NCI-H2227 (cell line): ENCODE data around the gene PNKD.
"Not testable (repeated sequence)": the region's sequence is repeated elsewhere in the genome, so short reads cannot be mapped to it uniquely, and the experiment has no call there.

Source experiments
- DNase-seq: peaks from one replicate; lab custom pipeline; 2025; ENCODE audit not compliant: unreplicated experiment; lab: John Stamatoyannopoulos, UW

PNKD gene

DNA sequence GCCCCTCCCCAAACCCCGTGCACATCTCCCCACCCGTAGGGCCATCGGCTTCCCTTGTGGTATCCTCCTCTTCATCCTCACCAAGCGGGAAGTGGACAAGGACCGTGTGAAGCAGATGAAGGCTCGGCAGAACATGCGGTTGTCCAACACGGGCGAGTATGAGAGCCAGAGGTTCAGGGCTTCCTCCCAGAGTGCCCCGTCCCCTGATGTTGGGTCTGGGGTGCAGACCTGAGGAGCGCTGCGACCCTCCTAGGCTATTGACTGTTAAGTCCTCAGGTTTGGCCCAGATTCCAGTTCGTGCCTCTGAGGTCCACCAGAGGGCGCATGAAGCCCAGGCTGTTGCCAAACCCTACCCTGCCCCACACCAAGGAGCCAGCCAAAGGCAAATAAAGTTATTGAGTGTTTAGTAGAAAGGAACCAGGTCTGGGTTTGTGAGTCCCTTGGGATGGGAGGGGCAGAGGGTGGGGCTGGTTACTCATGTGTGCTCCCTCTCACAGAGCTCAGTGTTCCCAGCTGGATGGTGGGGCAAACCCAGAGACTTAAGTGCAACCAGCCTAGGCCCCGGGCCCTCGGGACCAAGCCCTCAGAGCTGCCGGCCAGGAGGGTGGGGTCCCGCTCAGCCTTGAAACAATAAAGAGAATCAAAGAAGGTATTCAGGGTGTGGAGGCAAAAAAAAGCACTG, 2.4 kb downstream of the PNKD start:
- peak; percentile 85 for DNase-seq

DNA sequence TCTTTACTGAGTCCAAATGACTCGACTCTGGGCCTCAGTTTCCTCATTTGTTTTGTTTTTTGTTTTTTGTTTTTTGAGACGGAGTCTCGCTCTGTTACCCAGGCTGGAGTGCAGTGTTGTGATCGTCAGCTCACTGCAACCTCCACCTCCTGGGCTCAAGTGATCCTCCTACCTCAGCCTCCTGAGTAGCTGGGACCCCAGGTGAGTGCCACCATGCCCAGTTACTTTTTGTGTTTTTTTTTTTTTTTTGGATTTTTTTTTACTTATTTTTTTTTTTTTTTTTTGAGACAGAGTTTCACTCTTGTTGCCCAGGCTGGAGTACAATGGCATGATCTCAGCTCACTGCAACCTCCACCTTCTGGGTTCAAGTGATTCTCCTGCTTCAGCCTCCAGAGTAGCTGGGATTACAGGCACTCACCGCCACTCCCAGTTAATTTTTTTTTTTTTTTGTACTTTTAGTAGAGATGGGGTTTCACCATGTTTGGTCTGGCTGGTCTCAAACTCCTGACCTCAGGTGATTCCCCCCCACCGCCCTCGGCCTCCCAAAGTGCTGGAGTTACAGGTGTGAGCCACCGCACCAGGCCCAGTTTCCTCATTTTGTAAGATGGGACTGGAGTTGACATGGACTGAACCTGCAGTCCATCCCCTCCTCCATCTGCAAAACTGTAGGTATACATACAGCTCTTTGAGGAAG, 3.0 kb downstream of the PNKD start:
- DNase-seq, result not testable (repeated sequence)

DNA sequence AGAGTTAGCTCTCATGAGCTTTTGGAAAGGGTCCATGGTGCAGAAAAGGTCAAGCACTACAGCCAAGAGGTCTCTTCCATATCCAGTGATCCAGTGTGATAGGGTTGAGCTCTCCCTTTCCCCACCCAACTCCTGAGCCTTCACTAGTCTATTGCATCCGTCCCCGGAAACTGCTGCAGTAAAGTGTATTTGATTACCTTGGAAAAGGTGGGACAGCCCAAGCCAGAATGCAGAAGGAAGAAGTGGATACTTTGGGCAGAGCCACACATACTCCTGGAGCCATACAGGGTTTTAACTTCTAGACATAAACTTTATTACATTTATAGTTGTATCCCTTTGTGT, 3.6 kb downstream of the PNKD start:
- DNase-seq, result no peak

DNA sequence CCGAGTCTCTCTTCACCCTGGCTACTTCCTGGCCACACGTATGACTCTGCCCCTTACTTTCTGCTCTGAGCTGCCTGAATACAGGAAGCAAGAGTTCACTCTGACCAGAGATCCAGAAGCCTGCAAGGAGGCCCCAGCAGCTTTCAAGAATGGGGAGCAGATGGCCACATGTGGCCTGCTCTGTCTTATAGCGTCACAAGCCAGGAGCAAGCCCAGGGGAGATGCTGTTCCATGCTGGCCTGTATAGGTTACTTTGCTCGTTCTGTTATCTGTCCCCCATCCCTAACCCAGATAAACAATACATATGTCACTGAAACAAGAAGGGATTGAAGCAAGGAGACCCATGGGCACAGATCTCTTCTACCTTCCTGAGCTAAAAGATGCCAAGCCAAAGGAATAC, 4.3 kb downstream of the PNKD start:
- DNase-seq, result no peak

DNA sequence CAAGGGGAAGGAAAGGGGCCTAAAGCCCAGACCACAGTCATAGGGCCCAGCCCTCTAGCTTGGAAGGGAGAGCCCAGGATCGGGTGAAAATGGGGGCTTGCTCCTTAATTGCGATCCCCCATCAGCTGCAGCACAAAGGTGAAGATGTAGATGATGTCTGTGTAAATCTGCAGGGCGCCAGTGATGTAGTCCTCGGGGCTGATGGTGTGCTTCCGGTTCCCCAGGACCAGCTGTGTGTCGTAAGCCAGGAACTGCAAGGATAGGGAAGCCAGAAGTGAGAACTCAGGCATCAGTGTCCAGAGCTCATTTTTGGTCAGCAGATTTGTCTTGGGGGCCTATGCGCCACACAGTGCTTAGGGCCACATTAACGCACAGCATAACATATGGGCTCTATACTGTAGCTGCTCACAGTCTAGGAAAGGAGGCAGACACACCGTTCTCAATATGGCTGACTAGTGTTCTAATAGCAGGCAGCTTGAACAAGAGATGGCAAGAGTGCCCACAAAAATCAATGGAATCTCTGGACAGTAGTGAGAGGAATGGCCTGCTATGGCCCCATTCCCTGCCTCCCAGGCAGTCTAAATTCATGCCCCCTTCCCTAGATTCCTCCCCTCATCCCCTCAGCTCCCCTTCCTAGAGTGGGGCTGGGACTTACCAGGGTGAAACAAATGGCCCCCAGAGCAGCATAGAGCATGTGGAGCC, 5.2 kb downstream of the PNKD start:
- no peak for DNase-seq

DNA sequence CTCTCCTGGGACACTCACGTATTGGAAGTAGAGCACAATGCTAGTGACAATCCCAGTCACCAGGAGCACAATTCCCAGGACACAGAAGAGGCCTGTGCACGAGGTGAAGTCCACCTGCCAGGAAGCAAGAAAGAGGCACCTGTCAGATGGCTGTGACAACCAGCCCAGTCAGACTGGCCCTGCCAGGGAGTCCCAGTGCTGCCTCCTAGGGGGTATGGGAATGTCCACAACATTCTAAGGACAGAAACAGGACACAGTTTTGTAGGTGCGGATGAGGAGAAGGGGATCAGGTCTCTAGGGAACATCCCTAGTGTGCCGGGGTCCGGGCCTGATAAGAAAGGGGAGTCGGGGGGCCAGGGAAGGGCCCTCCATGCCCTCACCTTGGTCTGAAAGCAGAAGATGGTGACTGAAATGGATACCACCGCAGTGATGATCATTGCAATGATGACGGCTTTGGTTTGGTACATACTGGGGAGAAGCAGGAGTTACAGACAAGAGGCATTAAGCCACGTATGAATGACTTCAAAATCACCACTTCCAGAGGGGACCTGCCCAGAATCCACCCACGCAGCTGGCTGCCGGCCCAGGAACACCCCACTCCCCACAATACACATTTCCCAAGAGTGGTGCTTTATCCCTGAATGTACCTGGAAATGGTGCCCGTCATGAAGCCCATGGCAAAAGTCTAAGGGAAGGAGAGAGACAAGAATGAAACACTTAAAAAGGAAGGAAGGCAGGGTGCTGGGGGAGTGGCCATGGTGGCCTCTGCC, 6.9 kb downstream of the PNKD start:
- no peak for DNase-seq

DNA sequence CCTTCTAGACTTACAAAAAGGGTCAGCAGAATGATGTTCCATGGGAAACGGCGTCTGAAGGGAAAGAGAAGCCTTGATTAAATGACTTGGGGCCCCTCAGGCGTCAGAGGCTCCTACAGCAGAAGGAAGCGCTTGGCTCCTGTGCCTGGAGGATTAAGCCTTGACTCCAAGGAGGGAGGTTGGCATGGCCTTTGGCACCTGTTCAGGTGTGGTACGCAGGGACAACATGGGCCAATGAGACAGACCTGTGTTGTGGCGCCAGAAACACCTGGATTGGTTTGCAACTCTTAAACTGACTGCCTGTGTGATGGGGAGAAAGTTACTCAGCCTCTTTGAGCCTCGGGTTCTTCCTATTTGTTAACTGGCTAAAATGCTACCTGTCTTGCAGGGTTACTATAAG, 7.6 kb downstream of the PNKD start:
- DNase-seq, result no peak

DNA sequence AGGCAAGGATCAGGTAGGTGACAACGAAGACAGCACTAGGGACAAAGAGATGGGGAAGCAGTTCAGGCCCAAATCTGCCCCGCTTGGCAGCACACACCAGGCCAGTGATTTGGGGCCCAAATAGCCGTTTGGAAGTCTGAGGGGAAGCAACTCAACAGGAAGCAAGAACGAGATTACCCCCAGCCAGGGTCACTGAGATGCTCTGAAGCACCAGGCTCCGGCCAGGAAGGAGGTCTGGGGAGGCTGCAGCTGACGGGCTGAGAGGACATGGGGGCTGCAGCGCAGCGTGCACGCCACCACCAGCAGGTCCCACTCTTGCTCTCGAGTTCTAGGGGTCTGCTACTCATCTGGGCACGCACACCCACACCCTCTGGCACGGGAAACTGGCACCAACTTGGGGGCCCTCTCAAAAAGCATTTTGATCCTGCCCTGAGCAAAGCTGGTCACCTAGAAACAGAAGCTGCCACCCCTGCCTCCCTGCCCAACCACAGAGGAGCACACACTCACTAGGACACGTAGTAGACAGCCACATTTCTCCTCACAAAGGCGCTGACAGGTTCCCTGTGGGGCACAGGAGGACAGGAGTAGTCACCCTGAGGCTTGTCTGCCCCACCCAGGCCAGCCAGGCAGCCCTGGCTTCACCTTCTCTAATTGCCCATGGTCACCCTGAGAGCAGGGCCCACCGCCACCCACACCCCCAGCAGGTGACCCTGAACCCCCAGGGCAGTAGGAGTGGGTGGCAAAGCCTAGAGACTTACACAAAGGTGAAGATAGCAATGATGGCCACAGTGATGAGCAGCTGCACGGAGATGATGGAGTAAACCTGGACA, 8.4 kb downstream of the PNKD start:
- DNase-seq, result no peak

DNA sequence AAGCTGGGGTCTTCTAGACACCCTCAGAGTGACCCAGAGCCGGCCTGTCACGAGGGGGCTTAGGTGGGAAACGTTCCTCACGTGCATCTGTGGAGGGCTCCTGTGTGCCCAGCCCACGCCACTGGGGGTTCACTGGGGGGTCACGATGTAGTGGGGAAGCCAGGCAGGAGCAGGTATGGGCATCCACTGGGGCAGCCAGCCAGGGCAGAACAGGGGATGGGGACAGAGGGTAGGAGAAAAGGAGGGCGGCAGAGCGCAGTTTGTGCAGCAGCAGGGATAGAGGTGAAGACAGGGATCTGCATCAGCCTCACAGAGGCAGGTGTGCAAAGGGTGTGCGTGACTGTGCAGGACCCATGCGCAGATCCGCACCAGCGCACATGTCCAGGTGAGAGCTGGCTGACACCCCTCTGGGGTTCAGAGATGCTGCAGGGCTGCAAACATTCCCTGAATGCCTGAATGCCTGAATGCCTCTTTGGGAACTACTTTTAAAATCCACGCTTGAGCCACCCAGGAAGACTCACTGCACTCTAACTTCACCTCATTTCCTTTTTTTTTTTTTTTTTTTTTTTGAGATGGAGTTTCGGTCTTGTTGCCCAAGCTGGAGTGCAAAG, 10.0 kb downstream of the PNKD start:
- no peak for DNase-seq

DNA sequence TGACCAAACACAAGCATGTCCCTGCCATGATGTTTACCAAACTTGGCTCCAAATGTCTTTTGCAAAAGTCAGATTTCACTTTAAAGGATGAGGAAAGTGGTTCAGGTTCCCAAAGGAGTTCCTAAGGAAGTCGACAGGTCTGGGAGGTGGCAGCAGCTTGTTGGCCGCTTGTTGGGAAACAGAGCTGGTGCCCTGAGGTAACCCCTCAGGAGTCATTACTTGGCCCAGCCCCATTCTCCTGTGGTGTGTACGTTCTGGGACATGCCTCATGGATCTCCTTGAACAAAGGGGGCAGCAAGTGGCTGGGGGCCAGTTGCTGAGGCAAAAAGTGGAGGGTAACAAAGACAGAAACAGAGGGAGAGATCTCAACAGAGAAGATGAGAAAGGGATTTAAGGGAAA, 11.1 kb downstream of the PNKD start:
- no peak for DNase-seq

DNA sequence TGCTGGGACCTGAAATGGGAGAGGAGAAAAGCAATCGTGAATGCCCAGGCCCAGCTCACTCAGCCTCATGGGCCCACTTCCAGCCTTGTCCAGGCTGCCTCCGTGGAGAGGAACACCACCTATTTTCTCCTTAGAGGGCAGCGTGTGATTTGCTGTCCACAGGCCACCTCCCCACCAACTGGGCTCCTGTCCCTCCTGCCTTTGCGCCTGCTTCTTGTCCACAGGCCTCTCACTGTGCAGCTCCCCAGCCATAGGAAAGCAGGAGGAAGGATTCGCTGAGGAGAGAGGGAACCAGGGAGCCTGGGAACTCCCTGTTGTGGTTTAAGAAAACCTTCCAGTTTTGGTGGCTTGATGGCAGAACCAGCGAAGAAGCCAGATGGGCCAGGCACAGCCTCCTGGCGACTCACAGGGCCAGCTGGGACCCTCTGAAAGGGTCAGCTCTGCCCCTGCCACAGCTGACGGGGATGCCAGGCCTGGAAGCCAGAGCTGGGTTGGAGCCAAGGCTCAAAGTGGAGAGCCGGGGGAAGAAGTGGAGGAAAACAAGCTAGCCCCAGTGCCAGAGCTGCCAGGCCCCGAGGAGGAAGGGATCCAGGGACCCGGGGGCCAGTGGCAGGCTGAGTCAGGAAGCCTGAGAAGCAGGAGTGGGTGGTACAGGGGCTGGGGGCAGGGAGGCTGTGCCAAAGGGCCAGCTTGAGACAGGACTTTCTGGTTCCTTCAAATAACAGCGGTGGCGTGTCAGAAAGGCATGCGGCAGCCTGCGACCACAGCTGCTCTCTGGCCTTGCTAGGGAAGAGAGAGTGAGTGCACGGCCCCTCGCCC, 12.1 kb downstream of the PNKD start:
- no peak for DNase-seq

DNA sequence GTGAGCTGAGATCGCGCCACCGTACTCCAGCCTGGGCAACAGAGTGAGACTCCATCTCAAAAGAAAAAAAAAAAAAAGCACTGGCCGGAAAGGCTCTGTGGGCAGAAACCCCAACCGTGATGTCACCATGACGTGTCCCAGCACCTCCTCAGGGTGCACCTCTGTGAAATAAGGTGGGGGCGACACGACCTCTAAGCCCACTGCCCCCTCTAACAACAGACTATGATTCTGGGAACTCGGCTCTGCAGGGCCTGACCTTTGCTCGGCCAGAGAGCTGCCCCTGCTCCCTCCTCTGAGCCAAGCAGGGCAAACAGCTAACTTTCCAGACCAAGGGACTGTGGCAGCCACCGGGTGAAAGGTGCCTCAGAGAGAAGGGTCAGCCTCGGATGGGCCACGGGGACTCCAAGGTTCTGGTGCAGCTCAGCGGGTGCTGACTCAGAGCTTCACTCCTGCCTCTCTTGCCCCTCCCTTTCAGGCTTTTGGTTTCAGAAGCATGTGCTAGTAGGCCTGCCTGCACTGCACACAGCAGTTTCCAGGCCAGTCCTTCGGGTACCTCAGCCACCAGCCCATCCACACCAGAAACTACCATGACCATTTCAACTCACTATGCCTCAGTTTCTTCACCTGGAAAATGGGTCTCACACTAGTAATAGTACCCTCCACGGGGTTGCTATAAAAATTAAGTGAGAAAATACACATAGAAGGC, 13.9 kb downstream of the PNKD start:
- no peak for DNase-seq

DNA sequence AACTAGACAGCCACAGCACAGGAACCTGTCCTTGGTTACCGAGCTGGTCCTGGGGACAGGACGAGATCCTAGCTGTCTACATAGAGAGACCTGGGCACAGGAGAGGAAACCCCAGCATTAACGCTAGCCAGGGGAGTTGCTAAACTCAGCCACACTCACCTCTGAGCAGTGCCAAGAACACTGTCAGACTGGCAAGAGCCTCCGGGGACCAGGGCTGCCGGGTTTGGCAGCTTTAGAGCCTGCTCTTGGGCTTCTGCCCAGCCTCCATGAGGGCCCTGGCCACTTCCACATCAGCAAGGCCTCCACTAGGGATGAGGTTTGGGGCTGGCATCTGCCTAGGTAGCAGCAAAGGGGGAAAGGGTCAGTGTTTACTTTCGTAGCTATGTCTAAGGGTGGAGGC, 15.3 kb downstream of the PNKD start:
- DNase-seq, result no peak

DNA sequence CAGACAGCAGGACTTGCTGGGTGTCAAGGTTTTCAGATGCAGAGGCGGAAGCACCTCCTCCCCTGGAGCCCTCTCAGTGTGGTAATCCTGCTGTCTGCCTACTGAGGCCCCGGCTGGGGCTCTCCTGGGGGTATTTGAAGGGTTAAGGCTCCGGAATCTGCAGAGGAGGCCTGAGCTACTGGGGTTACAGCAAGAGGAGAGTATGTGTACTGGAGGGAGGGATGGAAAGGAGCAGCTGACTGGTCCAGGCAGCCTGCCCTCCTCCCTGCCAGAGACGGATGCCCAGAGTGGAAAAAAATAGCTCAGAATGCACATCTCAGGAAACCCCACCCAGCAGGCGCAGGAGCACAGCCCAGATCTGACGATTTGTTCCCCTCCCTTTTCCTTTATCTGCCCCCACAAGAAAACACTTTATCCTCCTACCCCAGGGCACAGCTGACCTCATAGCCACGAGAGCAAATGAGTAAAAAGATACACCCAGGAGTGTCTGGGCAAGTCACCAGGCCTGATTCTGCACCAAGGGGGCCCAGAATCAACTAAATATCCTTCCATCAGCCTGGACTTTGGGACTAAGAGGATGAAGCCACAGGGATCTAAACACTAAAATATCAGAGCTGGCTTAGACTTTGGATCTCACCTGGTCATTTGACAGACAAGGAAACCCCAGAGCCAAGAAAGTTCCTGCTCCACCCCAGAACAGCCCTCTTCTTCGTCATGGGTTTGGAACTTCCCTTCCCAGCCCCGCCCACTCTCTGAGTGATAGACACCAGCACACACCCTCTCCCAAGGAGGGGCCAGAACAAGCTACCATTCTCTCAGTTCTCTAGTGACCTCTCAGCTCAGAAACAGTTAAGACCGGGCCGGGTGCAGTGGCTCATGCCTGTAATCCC, 16.5 kb downstream of the PNKD start:
- DNase-seq, result peak; percentile 82

DNA sequence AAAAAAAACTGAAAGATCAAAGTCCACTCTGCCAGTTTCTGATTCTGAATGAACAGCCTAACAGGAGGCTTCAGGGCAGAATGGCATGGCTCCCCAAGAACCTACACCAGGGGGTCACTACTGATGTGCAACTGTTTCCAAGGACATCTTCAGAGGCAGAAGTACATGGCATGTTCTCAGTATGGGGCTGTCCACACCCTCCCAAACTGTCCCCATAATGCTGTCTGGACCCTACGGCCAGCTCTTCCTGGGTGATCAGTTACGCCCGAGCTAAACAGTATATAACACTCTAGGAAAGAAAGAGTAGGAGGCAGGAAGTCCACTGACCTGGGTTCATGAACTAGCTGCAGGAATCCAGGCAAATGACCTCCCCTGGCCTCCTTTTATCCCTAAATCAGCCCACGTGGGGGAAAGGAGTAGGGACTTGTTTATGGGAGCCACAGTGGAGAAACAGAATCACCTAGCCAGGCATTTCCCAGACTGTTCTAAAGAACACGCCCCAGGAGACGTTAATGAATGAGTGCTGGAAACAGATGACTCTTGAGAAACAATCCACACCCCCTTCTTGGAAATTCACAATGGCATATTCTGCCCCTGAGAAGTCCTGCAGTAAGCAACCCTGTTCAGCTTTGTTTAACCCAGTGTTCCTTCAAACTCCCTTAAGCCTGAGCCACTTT, 19.5 kb downstream of the PNKD start:
- peak; percentile 45 for DNase-seq

DNA sequence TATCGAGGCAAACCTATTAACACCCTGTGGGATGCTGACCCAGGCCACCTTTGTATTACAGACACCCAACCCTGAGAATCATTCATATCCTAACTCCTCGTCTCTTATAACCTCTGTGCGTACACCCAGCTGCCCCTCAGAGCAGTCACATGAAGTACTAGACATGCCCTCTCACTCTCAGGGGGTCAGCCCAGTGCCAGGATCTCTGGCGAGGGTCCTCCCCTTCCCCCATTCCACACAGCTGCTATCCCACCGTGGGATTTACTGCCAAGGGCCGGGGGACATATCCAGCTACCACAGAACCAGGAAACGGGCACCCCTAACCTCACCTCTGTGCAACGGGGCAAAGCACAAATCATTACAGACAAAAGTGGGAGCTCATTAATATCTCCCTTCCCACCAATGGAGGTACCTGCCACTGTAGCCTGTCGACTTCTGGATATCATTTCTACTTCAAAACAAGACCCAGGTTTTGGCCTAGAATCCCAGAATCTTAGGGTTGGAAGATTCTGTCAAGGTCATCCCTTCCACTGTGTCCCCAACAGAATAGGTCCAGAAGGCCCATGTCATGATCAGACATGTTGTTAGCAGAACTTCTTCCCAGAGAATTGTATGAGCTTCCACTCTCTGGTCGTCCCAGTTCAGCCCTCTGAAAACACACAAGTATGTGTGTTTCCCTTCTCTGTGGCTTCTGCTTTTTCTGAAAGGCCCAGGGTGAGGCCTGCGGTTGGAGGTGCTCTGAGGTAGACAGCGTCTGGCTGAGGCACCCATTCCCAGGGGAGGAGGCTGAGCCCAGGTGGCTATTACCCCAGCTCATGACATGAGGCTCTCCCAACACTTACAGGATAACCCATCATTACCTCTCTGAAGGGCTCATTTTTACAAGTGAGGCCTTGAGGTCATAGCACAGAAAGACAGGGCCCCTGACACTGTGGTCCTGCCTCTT, 20.3 kb downstream of the PNKD start:
- peak; percentile 36 for DNase-seq
